ENCODE results near the gene CTBP1.
A peak's percentile ranks its signal among the peaks of the same experiment; 100 is the strongest.

The CTBP1 gene

GRCh38 chr4:1175635-1176229, 73.2 kb downstream of the CTBP1 start:
- DNase-seq (ENCODE audit: low spot score), result no peak

- DNase-seq (ENCODE audit: low spot score), result peak; percentile 44
Measured at GRCh38 chr4:1174941-1175634, 73.8 kb downstream of the CTBP1 start.

- DNase-seq (ENCODE audit: low spot score), result no peak
Measured at GRCh38 chr4:1172971-1173757, 75.8 kb downstream of the CTBP1 start.

GRCh38 chr4:1172228-1172851, 76.6 kb downstream of the CTBP1 start, which contains the start of gene SPON2:
Gene SPON2, minus strand, starts transcription at chr4:1172583.
- no peak for DNase-seq (ENCODE audit: low spot score)

- peak; percentile 54 for DNase-seq (ENCODE audit: low spot score)
Measured at GRCh38 chr4:1171311-1172227, 77.4 kb downstream of the CTBP1 start.

- DNase-seq (ENCODE audit: low spot score), result no peak
Measured at GRCh38 chr4:1170976-1171310, 78.0 kb downstream of the CTBP1 start.

GRCh38 chr4:1170156-1170975, 78.6 kb downstream of the CTBP1 start:
- no peak for DNase-seq (ENCODE audit: low spot score)

GRCh38 chr4:1169691-1170096, 79.2 kb downstream of the CTBP1 start:
- no peak for DNase-seq (ENCODE audit: low spot score)

GRCh38 chr4:1169171-1169671, 79.7 kb downstream of the CTBP1 start:
- no peak for DNase-seq (ENCODE audit: low spot score)

- no peak for DNase-seq (ENCODE audit: low spot score)
Measured at GRCh38 chr4:1168191-1169101, 80.5 kb downstream of the CTBP1 start.

GRCh38 chr4:1167244-1167949, 81.5 kb downstream of the CTBP1 start:
- DNase-seq (ENCODE audit: low spot score), result peak; percentile 87

- no peak for DNase-seq (ENCODE audit: low spot score)
Measured at GRCh38 chr4:1166509-1167243, 82.3 kb downstream of the CTBP1 start.

GRCh38 chr4:1164956-1165545, 83.9 kb downstream of the CTBP1 start:
- no peak for DNase-seq (ENCODE audit: low spot score)

- no peak for DNase-seq (ENCODE audit: low spot score)
Measured at GRCh38 chr4:1164444-1164843, 84.5 kb downstream of the CTBP1 start.

- no peak for DNase-seq (ENCODE audit: low spot score)
Measured at GRCh38 chr4:1164040-1164439, 84.9 kb downstream of the CTBP1 start.
